NCI-H510A (cell line): ENCODE results near the gene SRGAP3.
"Not testable (repeated sequence)": the region's sequence is repeated elsewhere in the genome, so short reads cannot be mapped to it uniquely, and the experiment has no call there.

Experiments used
- DNase-seq: peaks from one replicate; lab custom pipeline; 2025; lab: John Stamatoyannopoulos, UW

SRGAP3 gene

GRCh38 chr3:9111866-9112265, 137.6 kb downstream of the SRGAP3 start:
- no peak for DNase-seq

- no peak for DNase-seq
These were observed 138.0 kb downstream of the SRGAP3 start for GRCh38 chr3:9111417-9111816.

GRCh38 chr3:9110802-9111201, 138.6 kb downstream of the SRGAP3 start:
- no peak for DNase-seq

GRCh38 chr3:9110316-9110715, 139.1 kb downstream of the SRGAP3 start:
- no peak for DNase-seq

- no peak for DNase-seq
These were observed 139.9 kb downstream of the SRGAP3 start for GRCh38 chr3:9109568-9109914.

- DNase-seq, result no peak
These were observed 140.4 kb downstream of the SRGAP3 start for GRCh38 chr3:9108876-9109567.

- no peak for DNase-seq
These were observed 141.7 kb downstream of the SRGAP3 start for GRCh38 chr3:9107738-9108137.

- no peak for DNase-seq
These were observed 144.0 kb downstream of the SRGAP3 start for GRCh38 chr3:9105421-9105820.

- DNase-seq, result no peak
These were observed 145.3 kb downstream of the SRGAP3 start for GRCh38 chr3:9104121-9104520.

- DNase-seq, result no peak
These were observed 147.0 kb downstream of the SRGAP3 start for GRCh38 chr3:9102240-9102981.

GRCh38 chr3:9101286-9101685, 148.2 kb downstream of the SRGAP3 start:
- no peak for DNase-seq

GRCh38 chr3:9100513-9100894, 148.9 kb downstream of the SRGAP3 start:
- DNase-seq, result no peak

GRCh38 chr3:9099702-9100512, 149.5 kb downstream of the SRGAP3 start:
- DNase-seq, result no peak

- DNase-seq, result peak; percentile 2
These were observed 150.4 kb downstream of the SRGAP3 start for GRCh38 chr3:9098716-9099675.

GRCh38 chr3:9097495-9097894, 152.0 kb downstream of the SRGAP3 start:
- no peak for DNase-seq

- DNase-seq, result no peak
These were observed 157.8 kb downstream of the SRGAP3 start for GRCh38 chr3:9091486-9092235.

- no peak for DNase-seq
These were observed 160.7 kb downstream of the SRGAP3 start for GRCh38 chr3:9088441-9089353.

- no peak for DNase-seq
These were observed 161.5 kb downstream of the SRGAP3 start for GRCh38 chr3:9087831-9088413.

GRCh38 chr3:9085428-9085827, 164.0 kb downstream of the SRGAP3 start:
- not testable (repeated sequence) for DNase-seq
